Measurements from ENCODE around the gene ANTXR2. TPM values are rescaled to one million over a fixed set of nuclear protein-coding genes. Genes with fewer than 3 reads are reported as not detected.

ANTXR2 gene
- total and polyA plus RNA-seq, 2 donors (not counting 1 experiment from before 2014, with no cell fraction given), result 85.3 to 135 TPM

GRCh38 chr4:79927931-79928330 lies 145.1 kb downstream of the ANTXR2 start:
- no peaks in the 10 kb centered on the region for H3K4me1 ChIP-seq (ENCODE audit: control insufficient read depth, extremely low read depth, insufficient read depth, low read length)

GRCh38 chr4:79923281-79923680 lies 149.7 kb downstream of the ANTXR2 start:
- Histone ChIP-seq H3K4me3 (replicated peaks in 1 of 4; ENCODE audit: control extremely low read depth in 1 of 4, insufficient read depth in 1 of 4, low read depth in 3 of 4, low read length in 4 of 4) (no peak overlapping the region), H3K36me3 (ENCODE audit: control insufficient read depth, insufficient read depth, low read length) (no peaks in the 10 kb centered on the region), H3K79me2 (ENCODE audit: control insufficient read depth, insufficient read depth, low read length) (no peaks in the 10 kb centered on the region), H3K9ac (ENCODE audit: insufficient read depth, low read length) (no peak overlapping the region), H3K9me3 (ENCODE audit: control insufficient read depth, insufficient read depth, low read depth, low read length) (no peaks in the 10 kb centered on the region), H3K27me3 (ENCODE audit: control insufficient read depth, insufficient read depth, low read length) (no peaks in the 10 kb centered on the region), H4K20me1 (ENCODE audit: control insufficient read depth, extremely low read depth, insufficient read depth, low read length) (no peaks in the 10 kb centered on the region), H3K27ac (ENCODE audit: insufficient read depth, low read length) (no peak overlapping the region), H2AFZ (ENCODE audit: low read length) (no peak overlapping the region), H3K4me2 (ENCODE audit: extremely low read depth, insufficient read depth, low read length) (no peak overlapping the region), H3K4me1 (ENCODE audit: control insufficient read depth, extremely low read depth, insufficient read depth, low read length) (no peaks in the 10 kb centered on the region)
- DNase-seq (ENCODE audit: low read depth in 2 of 2), result no peak
- TF ChIP-seq, protein P1, sequence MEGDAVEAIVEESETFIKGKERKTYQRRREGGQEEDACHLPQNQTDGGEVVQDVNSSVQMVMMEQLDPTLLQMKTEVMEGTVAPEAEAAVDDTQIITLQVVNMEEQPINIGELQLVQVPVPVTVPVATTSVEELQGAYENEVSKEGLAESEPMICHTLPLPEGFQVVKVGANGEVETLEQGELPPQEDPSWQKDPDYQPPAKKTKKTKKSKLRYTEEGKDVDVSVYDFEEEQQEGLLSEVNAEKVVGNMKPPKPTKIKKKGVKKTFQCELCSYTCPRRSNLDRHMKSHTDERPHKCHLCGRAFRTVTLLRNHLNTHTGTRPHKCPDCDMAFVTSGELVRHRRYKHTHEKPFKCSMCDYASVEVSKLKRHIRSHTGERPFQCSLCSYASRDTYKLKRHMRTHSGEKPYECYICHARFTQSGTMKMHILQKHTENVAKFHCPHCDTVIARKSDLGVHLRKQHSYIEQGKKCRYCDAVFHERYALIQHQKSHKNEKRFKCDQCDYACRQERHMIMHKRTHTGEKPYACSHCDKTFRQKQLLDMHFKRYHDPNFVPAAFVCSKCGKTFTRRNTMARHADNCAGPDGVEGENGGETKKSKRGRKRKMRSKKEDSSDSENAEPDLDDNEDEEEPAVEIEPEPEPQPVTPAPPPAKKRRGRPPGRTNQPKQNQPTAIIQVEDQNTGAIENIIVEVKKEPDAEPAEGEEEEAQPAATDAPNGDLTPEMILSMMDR (conservative IDR thresholded peaks at IDR 0.05 in 1 of 2, IDR thresholded peaks at IDR 0.05 in 1 of 2; ENCODE audit: low read depth in 1 of 2, low read length in 2 of 2), result no peak
- no peak for TF ChIP-seq EZH2 (IDR thresholded peaks at IDR 0.05; ENCODE audit: low read length, missing control alignments)

More at GRCh38 chr4:79927931-79928330, 145.1 kb downstream of the ANTXR2 start:
- no peak overlapping the region for H3K4me2 ChIP-seq (ENCODE audit: extremely low read depth, insufficient read depth, low read length)
- no peak for DNase-seq (ENCODE audit: low read depth in 2 of 2)
- H3K27me3 ChIP-seq (ENCODE audit: control insufficient read depth, insufficient read depth, low read length), result no peaks in the 10 kb centered on the region
- H3K79me2 ChIP-seq (ENCODE audit: control insufficient read depth, insufficient read depth, low read length), result no peaks in the 10 kb centered on the region
- no peak overlapping the region for H3K27ac ChIP-seq (ENCODE audit: insufficient read depth, low read length)
- H3K9me3 ChIP-seq (ENCODE audit: control insufficient read depth, insufficient read depth, low read depth, low read length), result no peaks in the 10 kb centered on the region
- H3K36me3 ChIP-seq (ENCODE audit: control insufficient read depth, insufficient read depth, low read length), result no peaks in the 10 kb centered on the region
- no peaks in the 10 kb centered on the region for H4K20me1 ChIP-seq (ENCODE audit: control insufficient read depth, extremely low read depth, insufficient read depth, low read length)
- H3K9ac ChIP-seq (ENCODE audit: insufficient read depth, low read length), result no peak overlapping the region
- H3K4me3 ChIP-seq (replicated peaks in 1 of 4; ENCODE audit: control extremely low read depth in 1 of 4, insufficient read depth in 1 of 4, low read depth in 3 of 4, low read length in 4 of 4), result no peak overlapping the region
- no peak overlapping the region for H2AFZ ChIP-seq (ENCODE audit: low read length)
- TF ChIP-seq, protein P1 (conservative IDR thresholded peaks at IDR 0.05 in 1 of 2, IDR thresholded peaks at IDR 0.05 in 1 of 2; ENCODE audit: low read depth in 1 of 2, low read length in 2 of 2), result no peak
- no peak for TF ChIP-seq EZH2 (IDR thresholded peaks at IDR 0.05; ENCODE audit: low read length, missing control alignments)

GRCh38 chr4:79922011-79922410 lies 151.0 kb downstream of the ANTXR2 start:
- H3K27me3 ChIP-seq (ENCODE audit: control insufficient read depth, insufficient read depth, low read length), result no peaks in the 10 kb centered on the region
- H3K4me2 ChIP-seq (ENCODE audit: extremely low read depth, insufficient read depth, low read length), result no peak overlapping the region
- no peak for DNase-seq (ENCODE audit: low read depth in 2 of 2)
- no peak overlapping the region for H3K27ac ChIP-seq (ENCODE audit: insufficient read depth, low read length)
- H3K4me3 ChIP-seq (replicated peaks in 1 of 4; ENCODE audit: control extremely low read depth in 1 of 4, insufficient read depth in 1 of 4, low read depth in 3 of 4, low read length in 4 of 4), result no peak overlapping the region
- H3K9me3 ChIP-seq (ENCODE audit: control insufficient read depth, insufficient read depth, low read depth, low read length), result no peaks in the 10 kb centered on the region
- no peak overlapping the region for H3K9ac ChIP-seq (ENCODE audit: insufficient read depth, low read length)
- no peak for TF ChIP-seq EZH2 (IDR thresholded peaks at IDR 0.05; ENCODE audit: low read length, missing control alignments)
- TF ChIP-seq, protein P1 (conservative IDR thresholded peaks at IDR 0.05 in 1 of 2, IDR thresholded peaks at IDR 0.05 in 1 of 2; ENCODE audit: low read depth in 1 of 2, low read length in 2 of 2), result no peak
- H3K4me1 ChIP-seq (ENCODE audit: control insufficient read depth, extremely low read depth, insufficient read depth, low read length), result no peaks in the 10 kb centered on the region
- no peaks in the 10 kb centered on the region for H3K79me2 ChIP-seq (ENCODE audit: control insufficient read depth, insufficient read depth, low read length)
- no peaks in the 10 kb centered on the region for H3K36me3 ChIP-seq (ENCODE audit: control insufficient read depth, insufficient read depth, low read length)
- H4K20me1 ChIP-seq (ENCODE audit: control insufficient read depth, extremely low read depth, insufficient read depth, low read length), result no peaks in the 10 kb centered on the region
- H2AFZ ChIP-seq (ENCODE audit: low read length), result no peak overlapping the region

All from fibroblast of lung (primary cell).